Smooth muscle cell (in vitro differentiated cells): ENCODE measurements around the gene SNX1. TPM values are rescaled to one million over a fixed set of nuclear protein-coding genes. Genes with fewer than 3 reads are reported as not detected.

Source experiments
- DNase-seq: peaks from one replicate; lab custom pipeline; 2025; ENCODE audit not compliant: unreplicated experiment; lab: John Stamatoyannopoulos, UW
- H2AFZ ChIP-seq: fragments of 200-600 bp; sonication (generic); 2 replicates; pipeline ENCODE4 v1.6.0; 2016; ENCODE audit warnings: antibody characterized with exemption, low read depth, mild to moderate bottlenecking
- H3F3A ChIP-seq: fragments of 200-600 bp; sonication (generic); 2 replicates; pipeline ENCODE4 v1.6.0; 2017; ENCODE audit warnings: antibody characterized with exemption, low read depth
- H3K27ac ChIP-seq: fragments of 200-600 bp; sonication (generic); 2 replicates; pipeline ENCODE4 v1.5.1; 2016; ENCODE audit warnings: low read depth, mild to moderate bottlenecking
- H3K27me3 ChIP-seq: fragments of 200-600 bp; sonication (generic); 2 replicates; pipeline ENCODE4 v1.6.1; 2016; ENCODE audit warnings: low read depth, mild to moderate bottlenecking
- H3K36me3 ChIP-seq: fragments of 200-600 bp; sonication (generic); 2 replicates; pipeline ENCODE4 v1.5.1; 2016; ENCODE audit warnings: low read depth
- H3K4me1 ChIP-seq: fragments of 200-600 bp; sonication (generic); 2 replicates; pipeline ENCODE4 v1.5.1; 2016; ENCODE audit warnings: low read depth
- H3K4me2 ChIP-seq: fragments of 200-600 bp; sonication (generic); 2 replicates; pipeline ENCODE4 v1.6.0; 2016; ENCODE audit warnings: mild to moderate bottlenecking
- H3K4me3 ChIP-seq: fragments of 200-600 bp; sonication (generic); 2 replicates; pipeline ENCODE4 v1.5.1; 2016; ENCODE audit warnings: mild to moderate bottlenecking
- H3K79me2 ChIP-seq: fragments of 200-600 bp; sonication (generic); 2 replicates; pipeline ENCODE4 v1.6.0; 2016; ENCODE audit warnings: low read depth, mild to moderate bottlenecking
- H3K9ac ChIP-seq: fragments of 200-600 bp; sonication (generic); 2 replicates; pipeline ENCODE4 v1.6.0; 2016; ENCODE audit warnings: low read depth
- H3K9me3 ChIP-seq: fragments of 200-600 bp; sonication (generic); replicated peaks from 2 replicates; pipeline ENCODE4 v1.5.1; 2016; ENCODE audit warnings: low read depth
- H4K20me1 ChIP-seq: fragments of 200-600 bp; sonication (generic); 2 replicates; pipeline ENCODE4 v1.6.0; 2016; ENCODE audit warnings: low read depth
- CTCF ChIP-seq: fragments of 200-600 bp; sonication (generic); IDR thresholded peaks from 2 replicates; pipeline ENCODE4 v1.5.1; 2017; ENCODE audit warnings: borderline replicate concordance, mild to moderate bottlenecking, antibody characterized with exemption; ENCODE audit not compliant: insufficient read depth, poor library complexity, severe bottlenecking
- WGBS: methylation state at CpG from one replicate; pipeline ENCODE4 v1.1.7; 2016; ENCODE audit warnings: low lambda C conversion rate; 5-methylcytosine and 5-hydroxymethylcytosine counted together
- polyA plus RNA-seq: library from polyadenylated mRNA; unstranded; fragments of >200 nt; fragmentation: Nextera tagmentation; extraction: Ambion mirVana; gene quantifications from 2 replicates; pipeline ENCODE4 v1.2.1, GENCODE V29; 2016
- total RNA-seq: library from RNA; depleted of rRNA; stranded (reverse); fragments of >200 nt; gene quantifications from 2 replicates; pipeline ENCODE4 v1.2.3, GENCODE V29; 2014

The SNX1 gene
- total and polyA plus RNA-seq, 2 experiments from 2014 or later: 33.8 to 41.2 TPM

DNA sequence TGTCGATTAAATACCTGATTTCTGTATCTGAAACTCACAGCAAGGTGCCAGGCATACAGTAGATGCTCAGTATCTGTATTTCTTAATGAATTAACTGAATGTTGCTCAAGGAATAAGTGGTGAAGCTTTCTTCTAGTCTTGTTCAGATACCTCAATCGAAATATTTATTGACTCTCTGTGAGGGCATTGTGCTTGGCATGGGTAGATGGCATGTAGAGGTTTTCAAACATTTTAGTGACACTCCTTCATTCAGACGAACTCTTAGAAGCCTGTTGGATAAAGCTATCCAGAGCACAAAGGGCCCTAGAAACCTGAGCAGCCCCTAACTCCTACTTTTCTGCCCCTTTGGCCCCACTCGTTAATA lies 369 bp upstream of the SNX1 start:
- Histone ChIP-seq H3K4me1 (peaks cover 22% of the 10 kb centered on the region), H3K79me2 (peaks cover 67% of the 10 kb centered on the region), H3K27ac (no peak overlapping the region), H3K9ac (no peak overlapping the region), H2AFZ (no peak overlapping the region), H3K4me3 (peak overlapping the region; percentile 87), H3F3A (peaks cover 12% of the 10 kb centered on the region), H3K36me3 (no peaks in the 10 kb centered on the region), H3K27me3 (no peaks in the 10 kb centered on the region), H3K4me2 (peak overlapping the region; percentile 65), H3K9me3 (no peaks in the 10 kb centered on the region), H4K20me1 (peaks cover 42% of the 10 kb centered on the region)
- no peak for DNase-seq
- 46% methylated on average over 4 of the region's 4 CpGs for WGBS
- TF ChIP-seq CTCF: no peak

DNA sequence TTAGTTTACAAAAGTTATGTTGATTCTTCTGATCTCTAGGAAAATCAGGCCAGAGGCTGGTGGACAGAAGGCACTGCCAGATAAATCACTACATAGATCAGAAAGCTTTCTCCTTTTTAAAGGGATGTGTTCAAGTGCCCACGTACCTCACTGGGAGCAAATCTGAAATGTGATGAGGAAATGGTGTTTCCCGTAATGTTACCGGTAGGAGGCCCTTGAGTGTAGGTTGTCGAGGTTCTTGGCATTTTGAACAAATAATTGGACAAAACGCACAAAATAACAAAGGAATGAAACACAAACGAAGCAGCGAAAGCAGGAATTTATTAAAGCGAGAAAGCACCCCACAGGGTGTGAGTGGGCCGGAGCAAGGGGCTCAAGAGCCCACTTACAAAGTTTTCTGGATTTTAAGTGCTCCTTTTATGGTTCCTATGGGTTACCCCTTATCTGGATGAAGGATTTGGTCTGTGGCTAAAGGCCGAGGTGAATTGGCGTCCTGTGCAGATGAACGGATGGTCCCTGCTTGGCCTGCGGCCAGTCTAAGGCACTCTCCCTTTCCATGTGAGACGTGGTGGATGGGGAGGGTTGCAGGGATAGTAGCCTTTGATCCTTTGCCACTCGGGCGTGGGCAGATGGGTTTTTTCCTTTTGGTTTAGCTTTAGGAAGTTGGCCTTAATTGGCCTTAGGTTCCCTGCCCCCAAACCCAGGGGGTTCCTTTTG lies 1.0 kb downstream of the SNX1 start:
- Histone ChIP-seq H3K79me2 (peaks cover 75% of the 10 kb centered on the region), H3K27me3 (no peaks in the 10 kb centered on the region), H3K4me3 (peak overlapping the region; percentile 87), H3K36me3 (no peaks in the 10 kb centered on the region), H3K27ac (peak overlapping the region; percentile 43), H3K4me2 (peak overlapping the region; percentile 98), H3F3A (peaks cover 12% of the 10 kb centered on the region), H2AFZ (peak overlapping the region; percentile 73), H3K4me1 (peaks cover 22% of the 10 kb centered on the region), H4K20me1 (peaks cover 56% of the 10 kb centered on the region), H3K9me3 (no peaks in the 10 kb centered on the region), H3K9ac (peak overlapping the region; percentile 88)
- TF ChIP-seq CTCF: peak; percentile 14
- no peak for DNase-seq
- 11% methylated on average over 16 of the region's 16 CpGs for WGBS

DNA sequence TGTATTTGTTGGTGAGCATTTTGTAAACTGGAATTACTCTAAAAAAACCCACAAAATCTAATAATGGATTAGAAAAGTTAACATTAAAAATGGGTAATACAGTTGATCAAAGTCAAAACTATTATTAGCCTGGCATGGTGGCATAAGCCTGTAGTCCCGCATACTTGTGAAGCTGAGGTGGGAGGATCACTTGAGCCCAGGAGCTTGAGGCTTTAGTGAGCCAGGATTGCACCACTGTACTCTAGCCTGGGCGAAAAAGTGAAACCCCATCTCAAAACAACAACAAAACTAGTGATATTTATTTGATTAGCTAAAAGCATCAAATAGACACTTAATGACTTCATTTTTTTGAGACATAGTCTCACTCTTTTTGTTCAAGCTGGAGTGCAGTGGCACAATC lies 3.6 kb downstream of the SNX1 start:
- no peak overlapping the region for H3K4me3 ChIP-seq
- 73% methylated on average over 2 of the region's 2 CpGs for WGBS

More for the DNA sequence above, 3.6 kb downstream of the SNX1 start:
- Histone ChIP-seq H3K9me3 (no peaks in the 10 kb centered on the region), H4K20me1 (peaks cover 82% of the 10 kb centered on the region), H3K4me2 (no peak overlapping the region), H3K79me2 (peaks cover 84% of the 10 kb centered on the region), H3F3A (peaks cover 12% of the 10 kb centered on the region), H3K36me3 (no peaks in the 10 kb centered on the region), H2AFZ (no peak overlapping the region), H3K4me1 (peaks cover 12% of the 10 kb centered on the region), H3K9ac (no peak overlapping the region), H3K27ac (no peak overlapping the region), H3K27me3 (no peaks in the 10 kb centered on the region)
- DNase-seq: no peak
- no peak for TF ChIP-seq CTCF
